UCSD-AML1 (cell line): ENCODE data around the gene CD9.

Experiments
- DNase-seq: peaks from one replicate; lab custom pipeline; 2025; ENCODE audit not compliant: unreplicated experiment; lab: John Stamatoyannopoulos, UW

The CD9 gene

DNA sequence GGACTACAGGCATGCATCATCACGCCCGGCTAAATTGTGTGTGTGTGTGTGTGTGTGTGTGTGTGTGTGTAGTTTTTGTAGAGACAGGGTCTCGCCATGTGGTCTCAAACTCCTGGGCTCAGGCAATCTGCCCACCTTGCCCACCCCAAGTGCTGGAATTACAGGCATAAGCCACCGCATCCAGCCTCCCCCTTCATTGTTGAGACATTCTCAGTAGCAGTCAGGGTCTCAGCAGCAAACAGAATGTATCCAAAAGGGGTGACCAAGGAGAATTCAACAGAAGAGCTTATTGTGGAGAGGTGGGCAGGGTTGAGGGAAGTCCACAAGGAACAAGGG is 73.0 kb downstream of the CD9 start:
- no peak for DNase-seq

DNA sequence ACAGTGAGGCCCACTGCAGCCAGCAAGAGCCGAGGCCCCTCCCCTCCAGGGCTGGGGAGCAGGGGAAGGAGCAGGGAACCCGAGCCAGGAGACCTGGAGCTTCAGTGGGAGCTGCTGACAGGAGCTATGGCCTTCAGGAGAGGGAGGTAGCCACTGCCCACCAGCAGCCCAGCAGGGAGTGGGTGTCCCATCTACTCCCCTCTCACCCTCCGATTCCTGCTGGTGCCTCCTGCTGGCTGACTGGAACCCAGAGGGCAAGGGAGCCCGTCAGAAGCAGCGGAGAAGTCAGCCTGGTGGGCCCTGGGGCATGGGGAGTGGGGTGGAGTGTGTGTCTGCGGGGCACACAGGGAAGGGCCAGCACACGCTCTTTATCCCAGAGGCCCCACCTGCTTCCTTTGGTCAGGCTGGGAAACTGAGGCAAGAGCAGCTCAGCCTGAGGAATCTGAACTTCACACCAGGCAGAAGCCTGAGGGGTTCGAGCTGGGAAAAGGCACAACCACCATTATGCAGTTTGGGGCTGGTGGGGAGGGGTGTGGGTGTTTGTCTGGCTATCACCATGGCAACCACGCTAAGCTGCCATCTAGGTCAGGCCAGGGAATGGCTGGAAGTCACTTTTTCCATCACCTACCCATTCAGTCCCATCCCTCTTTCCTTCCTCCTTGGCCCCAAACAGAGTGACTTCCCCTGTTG is 73.5 kb downstream of the CD9 start:
- no peak for DNase-seq

DNA sequence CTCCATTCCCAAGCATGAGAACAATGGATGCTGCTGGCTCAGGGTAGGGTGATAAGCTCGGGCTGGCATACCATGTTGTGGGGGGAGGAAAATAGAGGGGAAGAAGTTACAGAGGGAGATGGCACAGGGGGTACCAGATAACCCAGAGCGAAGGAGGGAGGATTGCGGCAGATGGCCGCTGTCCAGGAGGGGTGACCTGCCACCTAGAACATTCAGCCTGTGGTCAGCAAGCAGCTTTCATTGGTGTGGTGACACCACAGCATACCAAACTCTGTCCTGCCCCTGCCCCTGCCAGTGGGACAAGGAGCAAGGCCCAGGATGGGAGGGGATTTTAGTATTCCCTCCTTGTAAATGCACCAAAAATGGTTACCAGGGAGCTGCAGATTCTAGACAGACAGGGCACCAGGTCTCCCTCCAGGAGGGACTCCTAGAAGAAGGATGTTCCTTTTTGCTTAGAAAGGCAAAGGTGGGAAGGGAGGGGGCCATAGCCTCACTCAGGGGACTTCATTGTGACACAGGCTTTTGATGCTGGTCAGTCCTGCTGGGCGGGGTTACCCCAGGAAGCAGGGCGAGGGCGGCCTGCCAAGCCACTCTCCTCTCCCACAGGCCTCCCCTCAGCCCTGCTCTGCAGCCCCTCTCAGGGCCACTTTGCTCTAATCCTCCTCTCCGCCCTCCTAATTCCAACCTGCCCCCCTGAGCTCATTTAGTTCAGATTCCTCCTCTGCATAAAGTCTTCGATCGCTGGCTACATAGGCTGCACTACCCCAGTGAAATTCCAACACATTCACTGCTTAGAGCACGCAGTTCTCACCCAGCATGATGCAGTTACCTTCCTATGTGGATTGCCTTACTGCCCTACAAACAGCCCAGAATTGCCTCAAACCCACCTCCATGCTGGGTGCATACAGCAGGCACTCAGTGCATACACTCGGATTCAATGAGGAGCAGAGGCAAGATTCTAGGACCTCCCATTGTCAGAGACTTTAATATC is 74.3 kb downstream of the CD9 start:
- no peak for DNase-seq

DNA sequence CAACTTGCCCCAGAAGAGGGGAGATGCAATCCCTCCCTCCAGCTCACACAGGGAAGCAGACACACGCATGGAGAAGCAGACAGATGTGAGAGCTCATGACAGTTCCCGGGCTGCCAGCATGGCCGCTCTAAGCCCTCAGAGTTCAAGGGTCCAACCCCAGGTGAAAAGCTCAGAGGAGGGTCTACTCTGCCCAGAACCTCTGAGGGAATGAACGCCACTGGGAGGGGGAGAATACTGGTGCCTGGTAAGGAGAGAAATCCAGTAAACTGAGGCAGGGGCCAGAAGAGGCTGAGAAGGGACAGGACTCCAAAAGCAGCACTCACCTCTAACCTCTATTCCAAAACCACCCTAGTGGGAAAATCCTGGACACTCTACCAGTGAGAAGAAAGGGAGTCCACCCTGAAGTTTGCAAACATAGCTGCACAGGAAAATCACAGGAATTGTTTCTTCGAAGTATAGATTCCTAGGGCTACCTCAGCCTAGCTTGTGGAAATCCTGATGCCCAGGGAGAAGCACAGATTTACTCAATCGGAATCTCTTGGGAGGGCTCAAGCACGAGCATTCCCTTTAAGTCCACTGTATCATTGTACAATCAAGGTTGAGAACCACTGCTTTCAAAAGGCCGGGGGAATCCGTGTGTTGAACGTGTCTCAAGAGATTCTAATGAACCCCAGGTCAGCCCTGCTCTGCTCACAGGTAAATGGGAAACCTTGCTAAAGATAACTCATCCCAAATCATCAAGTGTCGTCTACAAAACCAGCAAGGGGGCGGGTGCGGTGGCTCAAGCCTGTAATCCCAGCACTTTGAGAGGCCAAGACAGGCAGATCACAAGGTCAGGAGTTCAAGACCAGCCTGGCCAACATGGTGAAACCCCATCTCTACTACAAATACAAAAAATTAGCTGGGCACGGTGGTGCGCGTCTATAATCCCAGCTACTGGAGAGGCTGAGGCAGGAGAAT is 76.0 kb downstream of the CD9 start:
- DNase-seq: no peak

DNA sequence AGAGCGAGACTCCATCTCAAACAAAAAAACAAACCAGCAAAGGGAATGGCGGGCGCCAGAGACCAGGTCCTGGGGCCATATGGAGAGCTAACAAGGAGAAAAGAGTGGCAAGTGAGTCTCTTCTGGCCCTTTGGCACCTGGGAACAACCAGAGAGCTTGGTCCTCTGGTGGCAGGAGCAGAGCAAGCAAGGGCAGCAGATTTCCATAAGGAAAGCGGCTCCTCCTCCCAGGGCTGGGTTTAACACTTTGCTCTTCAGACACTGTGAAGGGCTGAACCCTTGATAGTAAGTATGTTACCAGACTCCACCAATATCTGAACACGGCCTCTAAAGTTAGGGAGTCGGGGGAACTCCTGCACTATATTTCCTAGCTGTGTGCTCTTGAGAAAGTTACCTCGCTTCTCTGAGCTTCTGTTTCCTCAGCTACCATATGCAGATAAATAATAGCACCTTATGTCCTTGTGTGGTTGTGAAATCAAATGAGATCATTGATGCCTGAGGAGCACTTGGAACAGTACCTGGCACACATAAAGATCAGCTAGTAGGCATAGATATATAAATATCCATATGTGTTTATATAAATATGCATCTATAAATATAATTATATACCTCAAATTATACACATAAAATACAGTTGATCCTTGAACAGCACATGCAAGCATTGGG is 76.9 kb downstream of the CD9 start:
- no peak for DNase-seq

DNA sequence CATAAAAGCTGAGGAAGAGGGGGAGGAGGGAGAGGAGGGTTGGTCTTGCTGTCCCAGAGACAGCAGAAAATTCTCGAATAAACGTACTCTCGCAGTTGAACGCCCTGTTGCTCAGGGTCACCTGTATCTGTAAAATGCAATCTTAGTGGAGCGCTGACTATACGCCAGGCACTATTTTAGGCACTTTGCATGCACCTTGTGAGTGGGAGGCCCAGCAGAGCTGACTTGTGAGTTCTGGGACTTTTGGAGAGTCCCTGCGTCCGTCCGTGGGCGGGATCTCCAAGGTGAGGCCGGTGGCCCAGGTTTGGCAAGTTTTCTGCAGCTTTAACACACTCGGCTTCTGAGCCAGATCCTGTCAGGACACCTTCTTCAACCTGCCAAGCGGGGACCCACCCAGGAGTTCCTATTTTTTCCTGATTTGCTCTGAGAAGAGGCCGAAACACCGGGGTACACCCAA is 77.8 kb downstream of the CD9 start:
- no peak for DNase-seq

DNA sequence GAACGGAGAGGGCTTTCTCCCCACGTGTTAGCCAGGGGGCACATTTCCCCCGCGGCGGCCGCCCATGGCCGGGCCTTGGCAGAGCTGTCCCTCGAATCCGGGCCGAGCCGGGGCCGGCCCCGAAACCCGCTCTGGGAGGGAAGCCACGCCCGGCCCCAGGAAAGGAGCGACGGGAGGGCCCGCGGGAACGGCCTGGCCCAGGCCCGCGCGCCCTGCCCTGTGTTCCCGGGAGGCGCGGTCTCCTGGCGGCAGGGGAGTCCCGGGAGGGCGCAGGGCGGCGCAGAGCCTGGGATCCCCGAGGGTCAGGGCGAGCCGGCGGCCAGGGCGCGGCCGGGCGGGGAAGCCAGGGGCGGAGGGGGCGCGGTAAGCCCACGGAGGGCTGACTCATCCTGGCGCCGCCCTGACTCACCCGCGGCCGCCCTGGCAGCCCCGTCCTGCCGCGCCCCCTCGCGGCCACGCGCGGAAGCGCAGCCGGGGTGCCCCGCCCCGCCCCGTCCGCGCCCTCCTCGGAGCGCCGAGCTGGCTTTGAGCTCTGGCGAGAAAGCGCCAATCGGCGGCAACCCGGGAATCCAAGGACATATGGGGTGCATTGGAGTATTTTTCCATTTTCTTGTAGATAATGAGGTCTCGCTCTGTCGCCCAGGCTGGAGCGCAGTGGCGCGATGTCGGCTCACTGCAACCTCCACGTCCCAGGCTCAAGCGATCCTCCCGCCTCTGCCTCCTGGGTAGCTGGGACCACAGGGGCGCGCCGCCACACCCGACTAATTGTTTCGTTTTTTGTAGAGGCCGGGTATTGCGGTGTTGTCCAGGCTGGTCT is 78.4 kb downstream of the CD9 start:
- peak; percentile 87 for DNase-seq

DNA sequence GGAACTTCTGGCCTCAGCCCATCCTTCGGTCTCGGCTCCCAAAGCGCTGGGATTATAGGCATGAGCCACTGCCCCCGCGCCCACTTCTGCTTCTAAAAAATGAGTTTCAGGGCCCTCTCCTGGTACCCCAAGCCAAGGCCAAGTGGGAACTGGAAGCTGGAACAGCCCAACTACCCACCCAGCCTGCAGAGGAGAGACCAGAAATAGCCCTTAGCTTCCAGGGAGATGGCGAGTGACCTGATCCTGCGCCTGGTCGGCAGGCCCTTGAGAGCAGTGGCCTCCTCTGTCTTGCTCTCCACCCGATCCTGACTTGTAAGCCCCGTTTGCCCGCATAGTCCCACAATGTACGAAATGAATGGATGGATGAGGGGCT is 79.0 kb downstream of the CD9 start:
- DNase-seq: no peak

GRCh38 chr12:6279631-6280030 is 79.4 kb downstream of the CD9 start:
- no peak for DNase-seq

- no peak for DNase-seq
Measured at GRCh38 chr12:6280053-6280469, 79.9 kb downstream of the CD9 start.

DNA sequence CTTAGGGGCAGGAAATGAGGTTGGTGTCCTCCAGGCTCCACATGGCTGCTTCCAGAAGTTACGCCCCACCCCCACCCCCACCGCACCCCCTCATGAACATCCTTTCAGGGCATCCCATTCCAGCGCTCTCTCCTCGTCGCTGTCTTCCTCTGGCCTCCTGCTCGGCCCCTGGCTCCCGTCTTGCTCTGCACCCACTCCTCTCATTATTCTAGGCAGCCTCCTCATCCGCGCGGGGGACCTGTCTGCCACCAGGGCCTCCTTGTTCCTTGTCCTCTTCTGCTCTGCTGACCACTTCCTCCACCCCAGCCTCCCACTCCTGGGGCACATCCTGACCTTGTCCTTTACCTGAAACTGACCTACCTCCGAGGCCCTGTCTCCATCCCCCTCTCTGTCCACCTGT is 80.5 kb downstream of the CD9 start:
- DNase-seq: no peak

GRCh38 chr12:6281081-6281809 is 81.0 kb downstream of the CD9 start:
- DNase-seq: no peak

GRCh38 chr12:6282453-6282840 is 82.2 kb downstream of the CD9 start:
- DNase-seq: no peak

DNA sequence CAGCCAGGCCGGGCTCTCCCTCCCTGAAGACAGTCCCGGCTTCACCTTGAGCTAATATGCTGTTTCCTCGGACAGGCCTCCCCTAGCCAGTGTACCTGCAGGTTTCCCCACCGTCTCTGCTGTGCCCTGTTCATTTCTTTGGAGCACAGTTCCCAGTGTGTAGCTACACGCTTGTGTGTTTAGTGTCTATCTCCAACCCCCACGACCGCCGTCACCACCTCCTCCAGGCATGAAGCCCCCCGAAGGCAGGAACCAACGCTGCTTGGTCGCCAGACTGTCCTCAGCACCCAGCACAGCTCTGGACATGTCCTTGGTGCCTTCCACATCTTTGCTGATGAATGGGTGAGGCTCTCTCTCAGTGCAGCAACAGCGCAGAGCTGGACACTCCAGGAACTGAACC is 84.1 kb downstream of the CD9 start:
- DNase-seq: no peak

GRCh38 chr12:6285063-6285477 is 84.9 kb downstream of the CD9 start:
- peak; percentile 62 for DNase-seq

DNA sequence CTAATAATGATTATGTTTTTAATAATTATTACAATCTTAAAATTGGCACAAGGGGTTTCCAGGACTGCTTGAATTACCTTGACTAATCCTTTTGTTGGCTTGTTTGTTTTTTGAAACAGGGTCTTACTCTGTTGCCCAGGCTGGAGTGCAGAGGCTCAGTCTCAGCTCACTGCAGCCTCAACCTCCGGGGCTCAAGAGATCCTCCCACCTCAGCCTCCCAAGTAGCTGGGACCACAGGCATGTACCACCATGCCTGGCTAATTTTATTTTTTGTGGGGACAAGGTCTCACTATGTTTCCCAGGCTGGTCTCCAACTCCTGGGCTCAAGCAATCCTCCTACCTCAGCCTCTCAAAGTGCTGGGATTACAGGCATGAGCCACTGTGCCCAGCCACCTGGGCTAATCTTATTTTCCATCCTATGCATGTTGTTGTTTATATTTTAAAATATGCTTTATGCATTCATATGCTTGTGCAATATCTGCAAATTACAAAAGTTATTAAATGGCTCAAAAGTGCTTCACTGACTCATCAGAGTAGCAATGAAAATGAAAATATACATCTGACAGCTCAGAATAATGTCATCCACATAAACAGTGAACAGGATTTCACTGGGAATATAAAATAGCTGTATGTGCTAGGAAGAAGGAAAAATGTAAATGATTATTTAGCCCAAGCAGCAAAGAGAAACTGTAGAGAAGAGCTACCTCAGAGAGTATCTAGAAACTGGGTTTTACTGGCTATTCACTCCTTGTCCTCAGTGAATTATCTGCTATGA is 85.5 kb downstream of the CD9 start:
- no peak for DNase-seq
